Left ventricle myocardium inferior (tissue), 1 donor: Measurements from ENCODE around the gene TMEM158. TPM values are rescaled to one million over a fixed set of nuclear protein-coding genes. Genes with fewer than 3 reads are reported as not detected.

ENCODE experiments used
- DNase-seq: peaks from one replicate; pipeline ENCODE4 v3.0.0-alpha.2; 2020
- H3K27ac ChIP-seq: fragments of 200-600 bp; replicated peaks from 2 replicates; pipeline ENCODE4 v1.8.0; 2021
- H3K27me3 ChIP-seq: fragments of 200-600 bp; 2 replicates; pipeline ENCODE4 v1.8.0; 2021; ENCODE audit warnings: low read depth
- H3K36me3 ChIP-seq: fragments of 200-600 bp; 2 replicates; pipeline ENCODE4 v1.8.0; 2021
- H3K4me1 ChIP-seq: fragments of 200-600 bp; 2 replicates; pipeline ENCODE4 v1.8.0; 2021
- H3K4me3 ChIP-seq: fragments of 200-600 bp; 2 replicates; pipeline ENCODE4 v1.8.0; 2021; ENCODE audit warnings: mild to moderate bottlenecking, moderate library complexity
- H3K9me3 ChIP-seq: fragments of 200-600 bp; replicated peaks from 2 replicates; pipeline ENCODE4 v1.8.0; 2021
- CTCF ChIP-seq: fragments of 200-600 bp; IDR thresholded peaks from 2 replicates; pipeline ENCODE4 v1.8.0; 2021; ENCODE audit warnings: antibody characterized with exemption, mild to moderate bottlenecking, borderline replicate concordance
- intact Hi-C: fragments of 100-400 bp; cut with micrococcal nuclease; formaldehyde crosslinking; loops from one replicate; pipeline ENCODE4 v1.11.0; 2022
- total RNA-seq: library from RNA; stranded (reverse); fragmentation: NEBNext Ultra II Directional; extraction: Animal tissue kit (Norgen Biotek cat#: 25700); gene quantifications from one replicate; pipeline ENCODE4 v1.2.1, GENCODE V29; 2021
- donor health status: DM: no; HTN: yes; CAD: no; lungs with severe emphysema.

TMEM158 gene
- total RNA-seq, 1 donor from 2014 or later: 0.60 TPM

GRCh38 chr3:45208586-45208985 is 17.5 kb downstream of the TMEM158 start:
- Histone ChIP-seq H3K27me3 (peaks cover 23% of the 10 kb centered on the region), H3K9me3 (no peaks in the 10 kb centered on the region), H3K36me3 (no peaks in the 10 kb centered on the region), H3K27ac (no peak overlapping the region), H3K4me3 (no peak overlapping the region), H3K4me1 (peaks cover 9% of the 10 kb centered on the region)
- DNase-seq: no peak
- TF ChIP-seq CTCF: no peak
- intact Hi-C loops: loop anchor here (5.0 kb wide), 1 partner anchor 399 kb away; no protein-coding TSS in a partner anchor

GRCh38 chr3:45207446-45207845 is 18.6 kb downstream of the TMEM158 start:
- intact Hi-C loops: loop anchor here (5.0 kb wide), 1 partner anchor 400 kb away; no protein-coding TSS in a partner anchor
- TF ChIP-seq CTCF: no peak

GRCh38 chr3:45205126-45205525 is 21.0 kb downstream of the TMEM158 start:
- no peaks in the 10 kb centered on the region for H3K36me3 ChIP-seq
- H3K27me3 ChIP-seq: peaks cover 10% of the 10 kb centered on the region
- no peak overlapping the region for H3K27ac ChIP-seq
- DNase-seq: no peak
- H3K9me3 ChIP-seq: no peaks in the 10 kb centered on the region
- H3K4me1 ChIP-seq: peaks cover 3% of the 10 kb centered on the region
- intact Hi-C loops: loop anchor here (5.0 kb wide), 1 partner anchor 402 kb away; no protein-coding TSS in a partner anchor
- H3K4me3 ChIP-seq: no peak overlapping the region
- TF ChIP-seq CTCF: no peak

More at GRCh38 chr3:45207446-45207845, 18.6 kb downstream of the TMEM158 start:
- H3K9me3 ChIP-seq: no peaks in the 10 kb centered on the region
- no peaks in the 10 kb centered on the region for H3K36me3 ChIP-seq
- peaks cover 15% of the 10 kb centered on the region for H3K27me3 ChIP-seq
- H3K27ac ChIP-seq: no peak overlapping the region
- H3K4me1 ChIP-seq: peaks cover 9% of the 10 kb centered on the region
- H3K4me3 ChIP-seq: no peak overlapping the region
- no peak for DNase-seq

- Histone ChIP-seq H3K4me1 (no peaks in the 10 kb centered on the region), H3K4me3 (no peak overlapping the region), H3K27ac (no peak overlapping the region), H3K9me3 (no peaks in the 10 kb centered on the region), H3K27me3 (peaks cover 18% of the 10 kb centered on the region), H3K36me3 (no peaks in the 10 kb centered on the region)
- intact Hi-C loops: no loop called here
- TF ChIP-seq CTCF: no peak
- no peak for DNase-seq
Measured at GRCh38 chr3:45204136-45204535, 22.0 kb downstream of the TMEM158 start.

GRCh38 chr3:45199837-45200648 is 26.0 kb downstream of the TMEM158 start:
- H3K27me3 ChIP-seq: peaks cover 46% of the 10 kb centered on the region
- no peaks in the 10 kb centered on the region for H3K36me3 ChIP-seq
- no peak overlapping the region for H3K4me3 ChIP-seq
- intact Hi-C loops: no loop called here
- DNase-seq: no peak
- no peaks in the 10 kb centered on the region for H3K4me1 ChIP-seq
- H3K9me3 ChIP-seq: no peaks in the 10 kb centered on the region
- H3K27ac ChIP-seq: no peak overlapping the region
- TF ChIP-seq CTCF: no peak
